ENCODE measurements around the gene PLD6.

- TF ChIP-seq ZNF274 (IDR thresholded peaks at IDR 0.05; ENCODE audit: low read depth, low read length) (no peak), YY1 (IDR thresholded peaks at IDR 0.05; ENCODE audit: insufficient read depth, insufficient read length) (no peak)
Observed at GRCh38 chr17:17241656-17242055, 35.5 kb upstream of the PLD6 start.

Data from NT2/D1 (cell line).